GM12878 (cell line): ENCODE data around the gene FNDC3B. TPM values are rescaled to one million over a fixed set of nuclear protein-coding genes. Genes with fewer than 3 reads are reported as not detected.

ENCODE experiments used
- ATAC-seq: fragments of 200-7000 bp; cut with Tn5 transposase; 3 replicates; pipeline ENCODE4 v1.9.1; 2020; ENCODE audit warnings: mild to moderate bottlenecking, moderate library complexity
- BruUV-seq: library from RNA; stranded (reverse); fragments of 400-500 nt; replicated peaks from 2 replicates; lab custom pipeline; 2021; lab: Mats Ljungman, UMichigan
- CTCF ChIA-PET: fragments of 300-600 bp; sonication (Branson Sonifier 250); formaldehyde crosslinking; extraction: SDS; loops from one replicate; lab custom pipeline; 2021; ENCODE audit warnings: inconsistent platforms; lab: Yijun Ruan, JAX
- POLR2A ChIA-PET: fragments of 350-600 bp; formaldehyde crosslinking; extraction: SDS; loops from one replicate; lab custom pipeline; 2021; ENCODE audit warnings: inconsistent platforms; lab: Charles Lee
- RAD21 ChIA-PET: fragments of 300-600 bp; sonication (Branson Sonifier 250); formaldehyde crosslinking; loops from one replicate; lab custom pipeline; 2023; ENCODE audit warnings: antibody characterized with exemption; ENCODE audit not compliant: unreplicated experiment; lab: Charles Lee
- SMC1A ChIA-PET: fragments of 300-600 bp; sonication (Branson Sonifier 250); formaldehyde crosslinking; loops from one replicate; lab custom pipeline; 2023; ENCODE audit not compliant: unreplicated experiment, uncharacterized antibody; lab: Charles Lee
- DNase-seq: peaks from one replicate; pipeline ENCODE4 v3.0.0-alpha.2; 2011; ENCODE audit warnings: low read depth, low spot score
- FAIRE-seq: peaks from 3 replicates; lab custom pipeline; 2011; peaks lifted over from hg19 to GRCh38; lab: Jason Lieb, UNC
- H2AFZ ChIP-seq: 2 replicates; pipeline ENCODE4 v1.6.0; 2011; ENCODE audit warnings: low read depth, low read length, control low read depth; ENCODE audit not compliant: control insufficient read depth
- H3K27ac ChIP-seq: 2 replicates; pipeline ENCODE4 v1.5.1; 2011; ENCODE audit warnings: control low read depth; ENCODE audit not compliant: control insufficient read depth, insufficient read depth
- H3K27me3 ChIP-seq, 2 experiments: replicated peaks in 1 of 2; 2 replicates each; pipeline versions ENCODE4 v1.6.0 to v1.6.1; 2011; ENCODE audit warnings: low read length in 1 of 2; ENCODE audit not compliant: control insufficient read depth in 2 of 2, insufficient read depth in 2 of 2
- H3K36me3 ChIP-seq, 2 experiments: 2 replicates each; pipeline ENCODE4 v1.5.1; 2011; ENCODE audit warnings: low read length in 1 of 2; ENCODE audit not compliant: control insufficient read depth in 2 of 2, insufficient read depth in 2 of 2
- H3K4me1 ChIP-seq: 2 replicates; pipeline ENCODE4 v1.6.1; 2011; ENCODE audit warnings: mild to moderate bottlenecking, low read length, moderate library complexity, mixed read lengths; ENCODE audit not compliant: control insufficient read depth, insufficient read depth
- H3K4me2 ChIP-seq: 2 replicates; pipeline ENCODE4 v1.6.0; 2011; ENCODE audit warnings: control low read depth; ENCODE audit not compliant: control insufficient read depth, insufficient read depth
- H3K4me3 ChIP-seq: fragments of 200-600 bp; sonication (generic); 2 replicates; pipeline ENCODE4 v1.5.1; 2016
- H3K79me2 ChIP-seq: 2 replicates; pipeline ENCODE4 v1.6.0; 2011; ENCODE audit warnings: low read length; ENCODE audit not compliant: control insufficient read depth, insufficient read depth
- H3K9ac ChIP-seq: 2 replicates; pipeline ENCODE4 v1.8.0; 2011; ENCODE audit warnings: low read length, control low read depth, mixed read lengths; ENCODE audit not compliant: control insufficient read depth, insufficient read depth
- H3K9me3 ChIP-seq: replicated peaks from 3 replicates; pipeline ENCODE4 v1.5.1; 2011; ENCODE audit warnings: mild to moderate bottlenecking, low read length; ENCODE audit not compliant: control insufficient read depth, insufficient read depth
- H4K20me1 ChIP-seq: 2 replicates; pipeline ENCODE4 v1.6.0; 2011; ENCODE audit not compliant: control insufficient read depth, insufficient read depth
- CBX3 ChIP-seq: fragments of 200-600 bp; sonication (generic); IDR thresholded peaks from 2 replicates; pipeline ENCODE4 v1.6.1; 2016; ENCODE audit warnings: low read depth, borderline replicate concordance
- MXI1 ChIP-seq: fragments of 150-350 bp; IDR thresholded peaks from 2 replicates; pipeline ENCODE4 v1.6.1; 2011; ENCODE audit warnings: low read depth, mild to moderate bottlenecking, inconsistent platforms, low read length, improper control_type of control experiment
- NR2F1 ChIP-seq: fragments of 450-650 bp; conservative IDR thresholded peaks from 2 replicates; pipeline ENCODE4 v1.6.1; 2017; ENCODE audit warnings: mild to moderate bottlenecking
- RELB ChIP-seq: fragments of 450-650 bp; IDR thresholded peaks from 2 replicates; pipeline ENCODE4 v1.6.1; 2017; ENCODE audit warnings: low read depth, mild to moderate bottlenecking, moderate library complexity
- WGBS: methylation state at CpG from one replicate; pipeline ENCODE4 v1.1.6; 2016; ENCODE audit warnings: low lambda C conversion rate; ENCODE audit not compliant: insufficient replicate concordance, insufficient coverage; ENCODE audit errors: missing lambda C conversion rate; 5-methylcytosine and 5-hydroxymethylcytosine counted together
- in situ Hi-C: fragments of 300-500 bp; cut with MboI; formaldehyde crosslinking; loops from 9 replicates; pipeline ENCODE4 v1.14.3; 2018; ENCODE audit warnings: mixed read lengths
- intact Hi-C: fragments of 100-400 bp; cut with micrococcal nuclease; formaldehyde crosslinking; loops from one replicate; pipeline ENCODE4 v1.14.2; 2022; ENCODE audit not compliant: unreplicated experiment
- polyA plus RNA-seq, 11 experiments: library from polyadenylated mRNA; depleted of rRNA in 4 of 11; unstranded in 6 of 11; stranded (reverse) in 5 of 11; fragments of >200 nt; fragmentation: Nextera tagmentation in 4 of 11; fragmentation: Illumina TruSeq in 1 of 11; extraction: Ambion mirVana in 4 of 11; extraction: Trizol in 1 of 11; gene quantifications; 1 replicate in 1 of 11; 2 replicates in 10 of 11; pipeline versions ENCODE4 v1.2.1 to v1.2.3, GENCODE V29; 2011 to 2016; ENCODE audit warnings: inconsistent platforms in 2 of 11, missing spikeins in 2 of 11, low read depth in 1 of 11
- total RNA-seq, 4 experiments: library from RNA; depleted of rRNA in 3 of 4; stranded (reverse); fragments of >200 nt in 3 of 4; fragmentation: Illumina TruSeq in 1 of 4; extraction: Trizol in 1 of 4; gene quantifications; 2 replicates each; pipeline versions ENCODE4 v1.2.1 to v1.2.3, GENCODE V29; 2013 to 2021
- TF ChIP-seq, protein P1 (sequence below): IDR thresholded peaks from 2 replicates; pipeline ENCODE4 v1.6.1; 2011; ENCODE audit warnings: borderline replicate concordance, low read depth, mild to moderate bottlenecking, moderate library complexity, mixed read lengths, low read length; ENCODE audit not compliant: insufficient read depth; ENCODE audit errors: extremely low read length

FNDC3B gene
- total and polyA plus RNA-seq, 10 of the 15 experiments (the other 5 are each of a cell fraction or from before 2014, with no cell fraction given), result 7.9 to 35.0 (median 18.5) TPM

- Histone ChIP-seq H3K4me1 (no peaks in the 10 kb centered on the region), H3K9ac (no peak overlapping the region), H3K4me3 (no peak overlapping the region), H3K36me3 (peaks cover 0 to 11% of the 10 kb centered on the region in 2 experiments; a peak in 2 of 4 replicates), H3K27ac (no peak overlapping the region; the same call in 1 of the 2 replicates), H3K79me2 (peaks cover 4% of the 10 kb centered on the region), H3K9me3 (peaks cover 9% of the 10 kb centered on the region), H2AFZ (no peak overlapping the region), H3K4me2 (no peak overlapping the region), H3K27me3 (no peaks in the 10 kb centered on the region), H4K20me1 (no peaks in the 10 kb centered on the region)
- POLR2A ChIA-PET, result interaction anchor here (1.3 kb wide), 1 partner anchor 58 kb away, joined by 3 read pairs; no protein-coding TSS in a partner anchor
- no TSS peak for BruUV-seq
- CTCF ChIA-PET, result no interaction called here
- TF ChIP-seq NR2F1 (no peak), CBX3 (no peak), RELB (0 out of 2 replicates have a peak, but pooled peaks have one; percentile 18), MXI1 (no peak)
- TF ChIP-seq, protein P1, sequence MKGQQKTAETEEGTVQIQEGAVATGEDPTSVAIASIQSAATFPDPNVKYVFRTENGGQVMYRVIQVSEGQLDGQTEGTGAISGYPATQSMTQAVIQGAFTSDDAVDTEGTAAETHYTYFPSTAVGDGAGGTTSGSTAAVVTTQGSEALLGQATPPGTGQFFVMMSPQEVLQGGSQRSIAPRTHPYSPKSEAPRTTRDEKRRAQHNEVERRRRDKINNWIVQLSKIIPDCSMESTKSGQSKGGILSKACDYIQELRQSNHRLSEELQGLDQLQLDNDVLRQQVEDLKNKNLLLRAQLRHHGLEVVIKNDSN, result no peak
- FAIRE-seq, result no peak
- DNase-seq, result no peak
- ATAC-seq, result no peak
- RAD21 ChIA-PET, result no interaction called here
- WGBS, result 68% methylated on average over 5 of the region's 5 CpGs
- intact Hi-C loops (no loop called here), in situ Hi-C loops (no loop called here)
- SMC1A ChIA-PET, result no interaction called here
These were observed 165.3 kb downstream of the FNDC3B start for GRCh38 chr3:172204716-172205115.
